ENCODE measurements around the gene ADAP2.
"Not testable (repeated sequence)": the region's sequence is repeated elsewhere in the genome, so short reads cannot be mapped to it uniquely, and the experiment has no call there.

ADAP2 gene

GRCh38 chr17:30921544-30922196 is at the start of gene ADAP2:
TSS of gene ADAP2 (plus strand) at chr17:30921945. CDS start at chr17:30922015, 70 bp downstream.
- no peak for DNase-seq

GRCh38 chr17:30886187-30886586 is 35.6 kb upstream of the ADAP2 start:
- no peak for DNase-seq

- no peak for DNase-seq
Observed at GRCh38 chr17:30894236-30894635, 27.5 kb upstream of the ADAP2 start.

GRCh38 chr17:30897311-30897710 is 24.4 kb upstream of the ADAP2 start:
- DNase-seq, result no peak

- no peak for DNase-seq
Observed at GRCh38 chr17:30905742-30906100, 16.0 kb upstream of the ADAP2 start.

- DNase-seq, result peak; percentile 81
Observed at GRCh38 chr17:30906101-30906911, 15.4 kb upstream of the ADAP2 start, which contains the start of gene TEFM. TSS of gene TEFM (minus strand) at chr17:30906238. CDS start at chr17:30906198, 40 bp downstream.

- no peak for DNase-seq
Observed at GRCh38 chr17:30908717-30909420, 12.9 kb upstream of the ADAP2 start.

GRCh38 chr17:30910151-30910550 is 11.6 kb upstream of the ADAP2 start:
- not testable (repeated sequence) for DNase-seq

GRCh38 chr17:30913955-30914354 is 7.8 kb upstream of the ADAP2 start:
- DNase-seq, result no peak

- DNase-seq, result no peak
Observed at GRCh38 chr17:30915833-30916611, 5.7 kb upstream of the ADAP2 start.

GRCh38 chr17:30917050-30917449 is 4.7 kb upstream of the ADAP2 start:
- no peak for DNase-seq

GRCh38 chr17:30920282-30920681 is 1.5 kb upstream of the ADAP2 start:
- no peak for DNase-seq

GRCh38 chr17:30920683-30921543 is 832 bp upstream of the ADAP2 start:
- no peak for DNase-seq

GRCh38 chr17:30922235-30923030 is 688 bp downstream of the ADAP2 start:
- no peak for DNase-seq

- DNase-seq, result no peak
Observed at GRCh38 chr17:30924341-30924740, 2.6 kb downstream of the ADAP2 start.

- no peak for DNase-seq
Observed at GRCh38 chr17:30926516-30926915, 4.8 kb downstream of the ADAP2 start.

GRCh38 chr17:30927756-30928155 is 6.0 kb downstream of the ADAP2 start:
- DNase-seq, result no peak

GRCh38 chr17:30928584-30928983 is 6.8 kb downstream of the ADAP2 start:
- DNase-seq, result no peak

GRCh38 chr17:30929081-30929633 is 7.4 kb downstream of the ADAP2 start:
- no peak for DNase-seq

GRCh38 chr17:30929861-30930260 is 8.1 kb downstream of the ADAP2 start:
- DNase-seq, result not testable (repeated sequence)

GRCh38 chr17:30930495-30930894 is 8.8 kb downstream of the ADAP2 start:
- DNase-seq, result no peak

Measured in activated CD4-positive, alpha-beta T cell treated with anti-CD3 and anti-CD28 coated beads for 1 hour (primary cell).